ENCODE data around the gene OR6V1. TPM values are rescaled to one million over a fixed set of nuclear protein-coding genes. Genes with fewer than 3 reads are reported as not detected.

Gene OR6V1
- total RNA-seq, 1 experiment from 2014 or later = not detected

- TF ChIP-seq, protein P1, sequence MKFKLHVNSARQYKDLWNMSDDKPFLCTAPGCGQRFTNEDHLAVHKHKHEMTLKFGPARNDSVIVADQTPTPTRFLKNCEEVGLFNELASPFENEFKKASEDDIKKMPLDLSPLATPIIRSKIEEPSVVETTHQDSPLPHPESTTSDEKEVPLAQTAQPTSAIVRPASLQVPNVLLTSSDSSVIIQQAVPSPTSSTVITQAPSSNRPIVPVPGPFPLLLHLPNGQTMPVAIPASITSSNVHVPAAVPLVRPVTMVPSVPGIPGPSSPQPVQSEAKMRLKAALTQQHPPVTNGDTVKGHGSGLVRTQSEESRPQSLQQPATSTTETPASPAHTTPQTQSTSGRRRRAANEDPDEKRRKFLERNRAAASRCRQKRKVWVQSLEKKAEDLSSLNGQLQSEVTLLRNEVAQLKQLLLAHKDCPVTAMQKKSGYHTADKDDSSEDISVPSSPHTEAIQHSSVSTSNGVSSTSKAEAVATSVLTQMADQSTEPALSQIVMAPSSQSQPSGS (CRISPR knock-in tag; IDR thresholded peaks at IDR 0.05; ENCODE audit: borderline replicate concordance, low read depth) = no peak
- TF ChIP-seq TEAD1 (CRISPR knock-in tag; IDR thresholded peaks at IDR 0.05) = no peak
Measured at GRCh38 chr7:143050931-143051330, 1.2 kb upstream of the OR6V1 start (continued).

DNA sequence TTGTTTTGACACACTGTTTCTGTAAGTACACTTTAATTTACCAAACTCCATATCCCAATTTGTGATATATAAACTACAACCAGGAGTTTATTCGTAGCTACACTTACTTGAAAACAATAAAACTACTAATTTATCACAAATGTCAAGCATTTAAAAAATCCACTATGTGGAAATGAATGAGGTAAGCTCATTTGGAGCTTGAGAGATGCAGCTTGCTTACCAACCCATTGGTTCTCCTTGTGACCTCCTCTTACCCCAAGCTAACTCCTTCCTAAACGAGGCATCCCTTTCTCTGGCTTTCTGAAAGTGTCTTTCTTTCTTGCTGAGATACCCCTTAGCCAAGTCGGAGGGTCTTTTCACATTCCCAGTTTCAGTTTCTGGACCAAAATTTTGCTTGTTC is 2.5 kb downstream of the OR6V1 start:
- no peak overlapping the region for H3K27ac Mint-ChIP-seq
- no peaks in the 10 kb centered on the region for H3K36me3 Mint-ChIP-seq
- TF ChIP-seq GTF2I (CRISPR knock-in tag; conservative IDR thresholded peaks at IDR 0.05) (no peak), MYBL2 (CRISPR knock-in tag; IDR thresholded peaks at IDR 0.05) (no peak), RELA (CRISPR knock-in tag; IDR thresholded peaks at IDR 0.05; ENCODE audit: borderline replicate concordance) (no peak), EMX1 (CRISPR knock-in tag; IDR thresholded peaks at IDR 0.05) (no peak), ZNF671 (CRISPR knock-in tag; IDR thresholded peaks at IDR 0.05) (no peak), ETV6 (CRISPR knock-in tag; IDR thresholded peaks at IDR 0.05) (no peak), ESRRA (CRISPR knock-in tag; IDR thresholded peaks at IDR 0.05; ENCODE audit: borderline replicate concordance) (no peak), ZNF138 (CRISPR knock-in tag; conservative IDR thresholded peaks at IDR 0.05) (no peak), ZNF416 (CRISPR knock-in tag; IDR thresholded peaks at IDR 0.05) (no peak), ZNF396 (CRISPR knock-in tag; IDR thresholded peaks at IDR 0.05; ENCODE audit: borderline replicate concordance) (no peak), SMAD3 (CRISPR knock-in tag; IDR thresholded peaks at IDR 0.05; ENCODE audit: borderline replicate concordance) (no peak), ZBTB21 (CRISPR knock-in tag; IDR thresholded peaks at IDR 0.05; ENCODE audit: borderline replicate concordance) (no peak), TEAD4 (CRISPR knock-in tag; IDR thresholded peaks at IDR 0.05) (no peak), JAZF1 (CRISPR knock-in tag; IDR thresholded peaks at IDR 0.05) (no peak), TEAD1 (CRISPR knock-in tag; IDR thresholded peaks at IDR 0.05) (no peak)
- TF ChIP-seq, protein P2, sequence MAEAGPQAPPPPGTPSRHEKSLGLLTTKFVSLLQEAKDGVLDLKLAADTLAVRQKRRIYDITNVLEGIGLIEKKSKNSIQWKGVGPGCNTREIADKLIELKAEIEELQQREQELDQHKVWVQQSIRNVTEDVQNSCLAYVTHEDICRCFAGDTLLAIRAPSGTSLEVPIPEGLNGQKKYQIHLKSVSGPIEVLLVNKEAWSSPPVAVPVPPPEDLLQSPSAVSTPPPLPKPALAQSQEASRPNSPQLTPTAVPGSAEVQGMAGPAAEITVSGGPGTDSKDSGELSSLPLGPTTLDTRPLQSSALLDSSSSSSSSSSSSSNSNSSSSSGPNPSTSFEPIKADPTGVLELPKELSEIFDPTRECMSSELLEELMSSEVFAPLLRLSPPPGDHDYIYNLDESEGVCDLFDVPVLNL (CRISPR knock-in tag; IDR thresholded peaks at IDR 0.05; ENCODE audit: borderline replicate concordance, low read depth) = no peak
- TF ChIP-seq, protein P3, sequence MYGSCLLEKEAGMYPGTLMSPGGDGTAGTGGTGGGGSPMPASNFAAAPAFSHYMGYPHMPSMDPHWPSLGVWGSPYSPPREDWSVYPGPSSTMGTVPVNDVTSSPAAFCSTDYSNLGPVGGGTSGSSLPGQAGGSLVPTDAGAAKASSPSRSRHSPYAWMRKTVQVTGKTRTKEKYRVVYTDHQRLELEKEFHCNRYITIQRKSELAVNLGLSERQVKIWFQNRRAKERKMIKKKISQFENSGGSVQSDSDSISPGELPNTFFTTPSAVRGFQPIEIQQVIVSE (CRISPR knock-in tag; IDR thresholded peaks at IDR 0.05; ENCODE audit: borderline replicate concordance) = no peak
- no peak for ATAC-seq
- CTCF ChIA-PET = interaction anchor here (1.4 kb wide), 1 partner anchor 161 kb away, joined by 4 read pairs; no protein-coding TSS in a partner anchor
- no peaks in the 10 kb centered on the region; the same call in none of the 2 replicates for H3K27me3 Mint-ChIP-seq (ENCODE audit: low read depth)
- no peak overlapping the region for H3K4me3 Mint-ChIP-seq
- no peak for DNase-seq (ENCODE audit: low spot score)
- H3K4me1 Mint-ChIP-seq = no peaks in the 10 kb centered on the region
- peaks cover 5% of the 10 kb centered on the region for H3K9me3 Mint-ChIP-seq
- POLR2A ChIA-PET = no interaction called here

GRCh38 chr7:143055754-143056153 is 3.6 kb downstream of the OR6V1 start:
- CTCF ChIA-PET = interaction anchor here (1.4 kb wide), 1 partner anchor 159 kb away, joined by 4 read pairs; no protein-coding TSS in a partner anchor
- TF ChIP-seq, protein P1 (CRISPR knock-in tag; IDR thresholded peaks at IDR 0.05; ENCODE audit: borderline replicate concordance, low read depth) = no peak
- TF ChIP-seq IRF2 (CRISPR knock-in tag; IDR thresholded peaks at IDR 0.05; ENCODE audit: borderline replicate concordance, low read depth) (no peak), ZNF281 (CRISPR knock-in tag; IDR thresholded peaks at IDR 0.05) (no peak), OVOL2 (CRISPR knock-in tag; IDR thresholded peaks at IDR 0.05; ENCODE audit: borderline replicate concordance) (no peak), ELF4 (CRISPR knock-in tag; IDR thresholded peaks at IDR 0.05; ENCODE audit: low read depth) (no peak)
- H3K36me3 Mint-ChIP-seq = no peaks in the 10 kb centered on the region
- peaks cover 5% of the 10 kb centered on the region for H3K9me3 Mint-ChIP-seq
- no peak overlapping the region for H3K27ac Mint-ChIP-seq
- H3K27me3 Mint-ChIP-seq (ENCODE audit: low read depth) = no peaks in the 10 kb centered on the region; the same call in none of the 2 replicates
- ATAC-seq (no peak), DNase-seq (ENCODE audit: low spot score) (no peak)
- no peak overlapping the region for H3K4me3 Mint-ChIP-seq
- POLR2A ChIA-PET = no interaction called here
- H3K4me1 Mint-ChIP-seq = peaks cover 5% of the 10 kb centered on the region
